ENCODE results near the gene DVL3. TPM values are rescaled to one million over a fixed set of nuclear protein-coding genes. Genes with fewer than 3 reads are reported as not detected.

DVL3 gene
- total RNA-seq, 1 experiment from 2014 or later, result 60.7 TPM

DNA sequence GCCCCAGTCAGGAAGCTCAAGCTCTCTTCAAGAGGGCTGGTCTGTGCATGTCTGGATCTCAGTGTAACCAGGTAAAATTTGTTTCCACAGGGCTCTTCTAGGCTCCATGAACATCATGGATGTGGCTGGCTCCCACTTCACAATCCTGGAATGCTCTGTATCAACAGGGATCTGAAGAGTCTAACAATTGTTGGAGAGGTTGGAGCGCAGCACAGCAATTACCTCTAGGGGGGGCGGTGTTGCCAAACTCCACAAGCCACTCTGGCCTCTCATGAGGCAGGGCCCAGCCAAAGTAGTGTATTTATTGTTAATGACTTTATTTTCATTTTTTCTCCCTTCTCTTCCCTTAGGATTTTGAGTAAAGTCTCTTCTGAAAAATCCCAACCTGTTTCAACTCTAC is 26.2 kb upstream of the DVL3 start:
- H3K9me3 ChIP-seq (ENCODE audit: control insufficient read depth in 1 of 2, insufficient read depth in 1 of 2, low read depth in 1 of 2, low read length in 2 of 2), result no peaks in the 10 kb centered on the region
- no peaks in the 10 kb centered on the region for H3K36me3 ChIP-seq (ENCODE audit: control insufficient read depth in 1 of 2, insufficient read depth in 2 of 2, low read length in 2 of 2)
- ChIA-PET CTCF (interaction anchor here (1.0 kb wide), 1 partner anchor 45 kb away, joined by 3 read pairs; the partner anchor contains the start of gene AP2M1), POLR2A (no interaction called here), RAD21 (ENCODE audit: low non-redundant PET in 1 of 2, low total read pairs in 2 of 2, uncharacterized antibody in 2 of 2, unreplicated experiment in 2 of 2) (no interaction called here)
- H3K4me3 ChIP-seq (replicated peaks in 1 of 2; ENCODE audit: low read depth in 1 of 2, low read length in 2 of 2), result no peak overlapping the region
- H2AFZ ChIP-seq (ENCODE audit: low read depth, low read length, poor library complexity, severe bottlenecking), result no peak overlapping the region
- no peaks in the 10 kb centered on the region for H3K79me2 ChIP-seq (ENCODE audit: insufficient read depth, low read length)
- H3K9ac ChIP-seq (ENCODE audit: low read length), result no peak overlapping the region
- no peaks in the 10 kb centered on the region for H4K20me1 ChIP-seq (ENCODE audit: insufficient read depth)
- H3K9me2 ChIP-seq (ENCODE audit: insufficient read depth), result no peaks in the 10 kb centered on the region
- ATAC-seq (peak; percentile 94), DNase-seq (ENCODE audit: low read depth, low spot score) (peak; percentile 38)
- peaks cover 5 to 17% of the 10 kb centered on the region in 2 experiments; a peak in 3 of 4 replicates for H3K4me1 ChIP-seq (ENCODE audit: control insufficient read depth in 1 of 2, insufficient read depth in 2 of 2, low read length in 2 of 2)
- H3K27me3 ChIP-seq (ENCODE audit: insufficient read depth, low read length), result no peaks in the 10 kb centered on the region
- TF ChIP-seq CTCF (IDR thresholded peaks at IDR 0.05 in 2 of 3, conservative IDR thresholded peaks at IDR 0.05 in 1 of 3; ENCODE audit: borderline replicate concordance in 1 of 3, insufficient read depth in 1 of 3, low read depth in 2 of 3, low read length in 2 of 3), result peak; percentile 33 to 62 (median 56); a peak in 5 of 6 replicates
- TF ChIP-seq RAD21 (IDR thresholded peaks at IDR 0.05; ENCODE audit: low read depth), result peak; percentile 47
- no peak for TF ChIP-seq POLR2A (IDR thresholded peaks at IDR 0.05; ENCODE audit: borderline replicate concordance, extremely low read depth, insufficient read depth, insufficient read length)
- BruUV-seq (replicated peaks), result no TSS peak
- no peak overlapping the region for H3K27ac ChIP-seq (ENCODE audit: low read depth, low read length)
- intact Hi-C loops (cut with micrococcal nuclease), result no loop called here
- no peak overlapping the region for H3K4me2 ChIP-seq (ENCODE audit: low read length)

DNA sequence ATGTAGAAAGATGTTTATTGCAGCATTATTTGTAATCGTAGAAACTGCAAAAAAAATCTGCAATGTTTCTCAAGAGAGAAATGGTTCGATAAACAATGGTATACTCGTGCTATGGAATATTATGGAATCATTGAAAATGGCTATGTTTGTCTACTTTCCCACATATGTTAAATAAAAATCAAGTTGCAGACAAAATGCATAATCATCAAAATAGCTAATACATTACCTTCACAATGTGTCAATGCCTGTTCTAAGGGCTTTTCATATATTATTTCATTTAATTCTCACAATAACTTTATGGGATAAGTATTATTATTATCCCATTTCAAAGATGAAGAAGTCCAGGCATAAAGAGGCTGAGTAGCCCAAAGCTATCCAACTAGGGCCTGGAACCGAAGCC is 22.2 kb upstream of the DVL3 start:
- RAD21 ChIA-PET (ENCODE audit: low non-redundant PET in 1 of 2, low total read pairs in 2 of 2, uncharacterized antibody in 2 of 2, unreplicated experiment in 2 of 2), result no interaction called here
- no peaks in the 10 kb centered on the region for H3K27me3 ChIP-seq (ENCODE audit: insufficient read depth, low read length)
- H3K9ac ChIP-seq (ENCODE audit: low read length), result no peak overlapping the region
- ATAC-seq, result no peak
- intact Hi-C loops (cut with micrococcal nuclease), result loop anchor here (5.0 kb wide), 1 partner anchor 236 kb away; no protein-coding TSS in a partner anchor
- H4K20me1 ChIP-seq (ENCODE audit: insufficient read depth), result no peaks in the 10 kb centered on the region
- H3K9me2 ChIP-seq (ENCODE audit: insufficient read depth), result no peaks in the 10 kb centered on the region
- H3K4me1 ChIP-seq (ENCODE audit: control insufficient read depth in 1 of 2, insufficient read depth in 2 of 2, low read length in 2 of 2), result peaks cover 12 to 39% of the 10 kb centered on the region in 2 experiments; a peak in 3 of 4 replicates
- BruUV-seq (replicated peaks), result no TSS peak
- peaks cover 35% of the 10 kb centered on the region for H3K79me2 ChIP-seq (ENCODE audit: insufficient read depth, low read length)
- no peak for TF ChIP-seq CTCF (IDR thresholded peaks at IDR 0.05 in 2 of 3, conservative IDR thresholded peaks at IDR 0.05 in 1 of 3; ENCODE audit: borderline replicate concordance in 1 of 3, insufficient read depth in 1 of 3, low read depth in 2 of 3, low read length in 2 of 3)
- TF ChIP-seq EZH2phosphoT487 (IDR thresholded peaks at IDR 0.05; ENCODE audit: borderline replicate concordance), result no peak
- TF ChIP-seq CEBPB (IDR thresholded peaks at IDR 0.05; ENCODE audit: low read depth), result no peak
- no peak for TF ChIP-seq SIN3A (IDR thresholded peaks at IDR 0.05; ENCODE audit: low read depth)
- TF ChIP-seq, protein P1, sequence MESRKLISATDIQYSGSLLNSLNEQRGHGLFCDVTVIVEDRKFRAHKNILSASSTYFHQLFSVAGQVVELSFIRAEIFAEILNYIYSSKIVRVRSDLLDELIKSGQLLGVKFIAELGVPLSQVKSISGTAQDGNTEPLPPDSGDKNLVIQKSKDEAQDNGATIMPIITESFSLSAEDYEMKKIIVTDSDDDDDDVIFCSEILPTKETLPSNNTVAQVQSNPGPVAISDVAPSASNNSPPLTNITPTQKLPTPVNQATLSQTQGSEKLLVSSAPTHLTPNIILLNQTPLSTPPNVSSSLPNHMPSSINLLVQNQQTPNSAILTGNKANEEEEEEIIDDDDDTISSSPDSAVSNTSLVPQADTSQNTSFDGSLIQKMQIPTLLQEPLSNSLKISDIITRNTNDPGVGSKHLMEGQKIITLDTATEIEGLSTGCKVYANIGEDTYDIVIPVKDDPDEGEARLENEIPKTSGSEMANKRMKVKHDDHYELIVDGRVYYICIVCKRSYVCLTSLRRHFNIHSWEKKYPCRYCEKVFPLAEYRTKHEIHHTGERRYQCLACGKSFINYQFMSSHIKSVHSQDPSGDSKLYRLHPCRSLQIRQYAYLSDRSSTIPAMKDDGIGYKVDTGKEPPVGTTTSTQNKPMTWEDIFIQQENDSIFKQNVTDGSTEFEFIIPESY (IDR thresholded peaks at IDR 0.05; ENCODE audit: extremely low read depth, insufficient replicate concordance, low read length), result no peak
- no peak for TF ChIP-seq JUND (IDR thresholded peaks at IDR 0.05)
- no peak for TF ChIP-seq ELF1 (IDR thresholded peaks at IDR 0.05; ENCODE audit: borderline replicate concordance, low read depth)
- TF ChIP-seq RAD21 (IDR thresholded peaks at IDR 0.05; ENCODE audit: low read depth), result no peak
- no peak for TF ChIP-seq EZH2 (IDR thresholded peaks at IDR 0.05)
- TF ChIP-seq, protein P2, sequence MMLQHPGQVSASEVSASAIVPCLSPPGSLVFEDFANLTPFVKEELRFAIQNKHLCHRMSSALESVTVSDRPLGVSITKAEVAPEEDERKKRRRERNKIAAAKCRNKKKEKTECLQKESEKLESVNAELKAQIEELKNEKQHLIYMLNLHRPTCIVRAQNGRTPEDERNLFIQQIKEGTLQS (IDR thresholded peaks at IDR 0.05), result no peak
- TF ChIP-seq SRF (IDR thresholded peaks at IDR 0.05; ENCODE audit: low read depth), result no peak
- no peak for TF ChIP-seq ZFX (IDR thresholded peaks at IDR 0.05)
- TF ChIP-seq POLR2A (IDR thresholded peaks at IDR 0.05; ENCODE audit: borderline replicate concordance, extremely low read depth, insufficient read depth, insufficient read length), result no peak
- no peak for TF ChIP-seq ZNF274 (IDR thresholded peaks at IDR 0.05; ENCODE audit: low read depth, low read length)
- CTCF ChIA-PET, result no interaction called here
- no peak for DNase-seq (ENCODE audit: low read depth, low spot score)
- H3K9me3 ChIP-seq (ENCODE audit: control insufficient read depth in 1 of 2, insufficient read depth in 1 of 2, low read depth in 1 of 2, low read length in 2 of 2), result no peaks in the 10 kb centered on the region
- H3K4me2 ChIP-seq (ENCODE audit: low read length), result peak overlapping the region; percentile 91; the same call in 1 of the 2 replicates
- no peak overlapping the region for H3K4me3 ChIP-seq (replicated peaks in 1 of 2; ENCODE audit: low read depth in 1 of 2, low read length in 2 of 2)
- H3K27ac ChIP-seq (ENCODE audit: low read depth, low read length), result no peak overlapping the region
- POLR2A ChIA-PET, result no interaction called here
- no peaks in the 10 kb centered on the region; a peak in 2 of 4 replicates for H3K36me3 ChIP-seq (ENCODE audit: control insufficient read depth in 1 of 2, insufficient read depth in 2 of 2, low read length in 2 of 2)
- H2AFZ ChIP-seq (ENCODE audit: low read depth, low read length, poor library complexity, severe bottlenecking), result no peak overlapping the region
